K562 (cell line): ENCODE data around the gene SERPINB5. TPM values are rescaled to one million over a fixed set of nuclear protein-coding genes. Genes with fewer than 3 reads are reported as not detected.

Experiments used
- ATAC-seq: fragments of 200-7000 bp; cut with Tn5 transposase; 3 replicates; pipeline ENCODE4 v1.9.1; 2020; ENCODE audit warnings: moderate library complexity
- BruUV-seq: library from RNA; stranded (reverse); fragments of 400-500 nt; replicated peaks from 2 replicates; lab custom pipeline; 2021; lab: Mats Ljungman, UMichigan
- CTCF ChIA-PET: fragments of 300-600 bp; formaldehyde crosslinking; extraction: SDS; loops from one replicate; lab custom pipeline; 2021; ENCODE audit warnings: low intra/inter-chr PET ratio; lab: Yijun Ruan, JAX
- POLR2A ChIA-PET: fragments of 300-600, 350-650 bp; sonication (Branson Sonifier 250); formaldehyde crosslinking; extraction: SDS; loops from one replicate; lab custom pipeline; 2021; ENCODE audit warnings: antibody characterized with exemption, inconsistent platforms; lab: Yijun Ruan, JAX
- DNase-seq, 4 experiments: peaks; one replicate each; pipeline versions ENCODE4 v3.0.0 to v3.0.0-alpha.2; 2011 to 2018; ENCODE audit warnings: low spot score in 3 of 4, mixed read lengths in 3 of 4; ENCODE audit errors: extremely low read depth in 1 of 4
- FAIRE-seq: peaks from 2 replicates; lab custom pipeline; 2011; peaks lifted over from hg19 to GRCh38; lab: Jason Lieb, UNC
- H2AFZ ChIP-seq: 2 replicates; pipeline ENCODE4 v1.6.0; 2011; ENCODE audit warnings: low read depth, low read length, control low read depth, inconsistent platforms
- H3K27ac ChIP-seq: fragments of 200-600 bp; 3 replicates; pipeline ENCODE4 v1.8.0; 2011; ENCODE audit warnings: low read depth, mild to moderate bottlenecking, control low read depth, inconsistent platforms, low read length, moderate library complexity, mixed read lengths; ENCODE audit errors: extremely low read depth
- H3K27me3 ChIP-seq, 2 experiments: fragments of 300-600 bp in 1 of 2; 2 replicates in 1 of 2; 3 replicates in 1 of 2; pipeline versions ENCODE4 v1.6.0 to v1.8.0; 2011; ENCODE audit warnings: inconsistent platforms in 2 of 2, low read length in 2 of 2, mild to moderate bottlenecking in 1 of 2, mixed read lengths in 1 of 2, moderate library complexity in 1 of 2; ENCODE audit not compliant: control insufficient read depth in 2 of 2, insufficient read depth in 2 of 2
- H3K36me3 ChIP-seq: fragments of 300-600 bp; 3 replicates; pipeline ENCODE4 v1.8.0; 2011; ENCODE audit warnings: mild to moderate bottlenecking, low read length, inconsistent platforms; ENCODE audit not compliant: control insufficient read depth, insufficient read depth
- H3K4me1 ChIP-seq, 2 experiments: fragments of 200-600 bp in 1 of 2; replicated peaks in 1 of 2; 2 replicates in 1 of 2; 3 replicates in 1 of 2; pipeline versions ENCODE4 v1.5.1 to v1.8.0; 2011; ENCODE audit warnings: inconsistent platforms in 2 of 2, low read length in 2 of 2, mild to moderate bottlenecking in 1 of 2, mixed read lengths in 1 of 2, moderate library complexity in 1 of 2; ENCODE audit not compliant: control insufficient read depth in 2 of 2, insufficient read depth in 2 of 2
- H3K4me2 ChIP-seq: 2 replicates; pipeline ENCODE4 v1.6.1; 2011; ENCODE audit warnings: low read length, control low read depth, inconsistent platforms, mixed read lengths; ENCODE audit not compliant: insufficient read depth
- H3K4me3 ChIP-seq: fragments of 200-600 bp; sonication (generic), shearing (Covaris generic); 2 replicates; pipeline ENCODE4 v1.5.1; 2016; ENCODE audit warnings: control low read depth, inconsistent platforms
- H3K79me2 ChIP-seq: fragments of 200-600 bp; 3 replicates; pipeline ENCODE4 v1.8.0; 2011; ENCODE audit warnings: low read length, inconsistent platforms; ENCODE audit not compliant: control insufficient read depth, insufficient read depth
- H3K9ac ChIP-seq, 2 experiments: 2 replicates each; pipeline versions ENCODE4 v1.6.0 to v1.6.1; 2011; ENCODE audit warnings: low read depth in 2 of 2, low read length in 2 of 2, control low read depth in 1 of 2, inconsistent platforms in 1 of 2, mild to moderate bottlenecking in 1 of 2, mixed read lengths in 1 of 2; ENCODE audit not compliant: insufficient read depth in 1 of 2
- H3K9me1 ChIP-seq: one replicate; pipeline ENCODE4 v1.6.0; 2011; ENCODE audit warnings: inconsistent platforms, mild to moderate bottlenecking, low read length, moderate library complexity; ENCODE audit not compliant: control insufficient read depth, insufficient read depth
- H3K9me3 ChIP-seq: replicated peaks from 2 replicates; pipeline ENCODE4 v1.5.1; 2011; ENCODE audit warnings: low read depth, low read length, inconsistent platforms; ENCODE audit not compliant: control insufficient read depth, insufficient read depth
- H4K20me1 ChIP-seq: replicated peaks from 2 replicates; pipeline ENCODE4 v1.6.1; 2011; ENCODE audit warnings: low read length, inconsistent platforms, mixed read lengths; ENCODE audit not compliant: control insufficient read depth, insufficient read depth
- ARNT ChIP-seq, 2 experiments: fragments of 450-650 bp; IDR thresholded peaks; 2 replicates each; pipeline ENCODE4 v1.6.1; 2016; ENCODE audit warnings: mild to moderate bottlenecking in 1 of 2
- CBFA2T3 ChIP-seq: fragments of 450-650 bp; IDR thresholded peaks from 2 replicates; pipeline ENCODE4 v1.6.1; 2017
- CBX1 ChIP-seq: sonication (generic); IDR thresholded peaks from 2 replicates; pipeline ENCODE4 v1.6.1; 2016; ENCODE audit warnings: antibody characterized with exemption, low read depth, mild to moderate bottlenecking
- EP400 ChIP-seq: fragments of 450-650 bp; IDR thresholded peaks from 2 replicates; pipeline ENCODE4 v1.6.1; 2017; ENCODE audit warnings: antibody characterized with exemption, mild to moderate bottlenecking, moderate library complexity
- HDAC1 ChIP-seq, 2 experiments: fragments of 450-650 bp; IDR thresholded peaks; 2 replicates each; pipeline ENCODE4 v1.6.1; 2016 to 2017; ENCODE audit warnings: inconsistent platforms in 1 of 2, mild to moderate bottlenecking in 1 of 2, moderate library complexity in 1 of 2
- IRF2 ChIP-seq: sonication (generic); formaldehyde crosslinking; IDR thresholded peaks from 2 replicates; pipeline ENCODE4 v1.8.1; 2022; ENCODE audit warnings: mild to moderate bottlenecking, missing genetic modification reagents
- MIER1 ChIP-seq: fragments of 450-650 bp; IDR thresholded peaks from 2 replicates; pipeline ENCODE4 v1.6.1; 2016; ENCODE audit warnings: antibody characterized with exemption, mild to moderate bottlenecking, low read depth
- NCOA6 ChIP-seq: fragments of 450-650 bp; IDR thresholded peaks from 2 replicates; pipeline ENCODE4 v1.6.1; 2017; ENCODE audit warnings: mild to moderate bottlenecking
- NFIX ChIP-seq: fragments of 250-450 bp; sonication (Bioruptor Pico); IDR thresholded peaks from 2 replicates; pipeline ENCODE4 v1.4.0; 2020; ENCODE audit warnings: low read depth, mild to moderate bottlenecking, moderate library complexity
- TARDBP ChIP-seq: fragments of 450-650 bp; IDR thresholded peaks from 2 replicates; pipeline ENCODE4 v1.6.1; 2016
- ZFP30 ChIP-seq: fragments of 250-450 bp; sonication (Bioruptor Pico); IDR thresholded peaks from 2 replicates; pipeline ENCODE4 v1.8.0; 2022; ENCODE audit warnings: moderate library complexity, mild to moderate bottlenecking, inconsistent platforms, borderline replicate concordance
- ZNF134 ChIP-seq: fragments of 250-450 bp; sonication (Bioruptor Pico); conservative IDR thresholded peaks from 2 replicates; pipeline ENCODE4 v1.4.0; 2020
- ZNF197 ChIP-seq: fragments of 200-800 bp; sonication (Bioruptor generic); IDR thresholded peaks from 2 replicates; pipeline ENCODE4 v1.6.1; 2016; ENCODE audit warnings: low read depth, missing genetic modification characterization, missing compliant biosample characterization
- ZNF76 ChIP-seq: fragments of 250-450 bp; sonication (Bioruptor Pico); IDR thresholded peaks from 2 replicates; pipeline ENCODE4 v1.4.0; 2020; ENCODE audit warnings: mild to moderate bottlenecking, moderate library complexity, borderline replicate concordance
- WGBS: fragments of 100-300 bp; shearing (Covaris generic); methylation state at CpG from one replicate; pipeline ENCODE4 v1.1.6; 2016; ENCODE audit warnings: low coverage, mixed read lengths; ENCODE audit not compliant: insufficient coverage; ENCODE audit errors: missing lambda C conversion rate; 5-methylcytosine and 5-hydroxymethylcytosine counted together
- in situ Hi-C: fragments of 300-500 bp; cut with MboI; formaldehyde crosslinking; loops from 4 replicates; pipeline ENCODE4 v1.15.0; 2018; ENCODE audit warnings: inconsistent platforms, mixed read lengths
- intact Hi-C: fragments of 100-400 bp; cut with micrococcal nuclease; formaldehyde crosslinking; loops from 2 replicates; pipeline ENCODE4 v1.14.2; 2022
- polyA plus RNA-seq, 8 experiments: library from polyadenylated mRNA; depleted of rRNA in 4 of 8; stranded (reverse) in 5 of 8; unstranded in 3 of 8; fragments of >200 nt; fragmentation: Nextera tagmentation in 2 of 8; fragmentation: Illumina TruSeq in 1 of 8; extraction: Ambion mirVana in 2 of 8; extraction: Trizol in 1 of 8; gene quantifications; 2 replicates each; pipeline versions ENCODE4 v1.2.1 to v1.2.3, GENCODE V29; 2011 to 2014; ENCODE audit warnings: inconsistent platforms in 1 of 8, missing spikeins in 1 of 8
- total RNA-seq, 7 experiments: library from RNA; depleted of rRNA in 6 of 7; stranded (reverse); fragments of >200 nt in 6 of 7; fragmentation: Illumina TruSeq in 2 of 7; extraction: Trizol in 2 of 7; gene quantifications; 2 replicates each; pipeline versions ENCODE4 v1.2.1 to v1.2.3, GENCODE V29; 2011 to 2021; ENCODE audit warnings: low replicate concordance in 1 of 7
- TF ChIP-seq, protein P1 (sequence below): fragments of 450-650 bp; IDR thresholded peaks from 2 replicates; pipeline ENCODE4 v1.6.1; 2016; ENCODE audit warnings: missing biosample characterization, missing genetic modification characterization
- TF ChIP-seq, protein P2 (sequence below): fragments of 200-800 bp; sonication (Bioruptor generic); IDR thresholded peaks from 2 replicates; pipeline ENCODE4 v1.6.1; 2017; ENCODE audit warnings: missing genetic modification characterization, missing compliant biosample characterization
- TF ChIP-seq, protein P3 (sequence below): fragments of 150-350 bp; IDR thresholded peaks from 2 replicates; pipeline ENCODE4 v1.6.1; 2014; ENCODE audit warnings: low read depth, mild to moderate bottlenecking, low read length, borderline replicate concordance

The SERPINB5 gene
- total and polyA plus RNA-seq, 9 of the 15 experiments (the other 6 are each of a cell fraction or from before 2014, with no cell fraction given) = 0.05 to 1.4 (median 0.49) TPM; not detected in 1

DNA sequence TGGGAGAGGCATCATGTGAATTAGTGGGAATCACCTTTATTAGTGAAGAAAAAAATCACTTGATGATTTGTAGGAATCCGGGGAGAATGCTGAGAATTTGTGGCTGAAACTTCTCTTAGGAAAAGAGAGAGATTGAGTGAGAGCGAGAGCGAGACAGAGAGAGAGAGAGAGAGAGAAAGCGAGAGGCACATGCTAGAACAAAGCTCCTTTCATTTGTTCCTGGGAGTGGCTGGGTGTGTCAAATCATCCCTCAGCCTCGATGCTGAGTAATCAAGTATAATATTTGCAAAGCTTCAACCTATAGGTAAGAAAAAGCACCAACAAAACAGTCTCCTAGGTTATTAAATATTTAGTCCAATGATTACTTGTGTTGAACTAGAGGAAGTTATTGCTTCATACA, 4.4 kb upstream of the SERPINB5 start:
- no TSS peak for BruUV-seq
- POLR2A ChIA-PET = interaction anchor here (0.8 kb wide), 1 partner anchor 9 kb away, joined by 4 read pairs; no protein-coding TSS in a partner anchor
- intact Hi-C loops (no loop called here), in situ Hi-C loops (no loop called here)
- FAIRE-seq (no peak), DNase-seq (no peak), ATAC-seq (no peak)
- TF ChIP-seq ARNT (IDR thresholded peaks at IDR 0.05) (no peak), CBFA2T3 (no peak), TARDBP (no peak), NFIX (CRISPR knock-in tag) (no peak), ZNF197 (CRISPR knock-in tag) (no peak), EP400 (no peak), MIER1 (no peak), ZFP30 (CRISPR knock-in tag) (no peak), ZNF134 (CRISPR knock-in tag) (no peak), NCOA6 (no peak), CBX1 (no peak), ZNF76 (CRISPR knock-in tag) (no peak), IRF2 (CRISPR knock-in tag) (no peak), HDAC1 (IDR thresholded peaks at IDR 0.05) (no peak)
- TF ChIP-seq, protein P1, sequence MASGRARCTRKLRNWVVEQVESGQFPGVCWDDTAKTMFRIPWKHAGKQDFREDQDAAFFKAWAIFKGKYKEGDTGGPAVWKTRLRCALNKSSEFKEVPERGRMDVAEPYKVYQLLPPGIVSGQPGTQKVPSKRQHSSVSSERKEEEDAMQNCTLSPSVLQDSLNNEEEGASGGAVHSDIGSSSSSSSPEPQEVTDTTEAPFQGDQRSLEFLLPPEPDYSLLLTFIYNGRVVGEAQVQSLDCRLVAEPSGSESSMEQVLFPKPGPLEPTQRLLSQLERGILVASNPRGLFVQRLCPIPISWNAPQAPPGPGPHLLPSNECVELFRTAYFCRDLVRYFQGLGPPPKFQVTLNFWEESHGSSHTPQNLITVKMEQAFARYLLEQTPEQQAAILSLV = no peak
- TF ChIP-seq, protein P2, sequence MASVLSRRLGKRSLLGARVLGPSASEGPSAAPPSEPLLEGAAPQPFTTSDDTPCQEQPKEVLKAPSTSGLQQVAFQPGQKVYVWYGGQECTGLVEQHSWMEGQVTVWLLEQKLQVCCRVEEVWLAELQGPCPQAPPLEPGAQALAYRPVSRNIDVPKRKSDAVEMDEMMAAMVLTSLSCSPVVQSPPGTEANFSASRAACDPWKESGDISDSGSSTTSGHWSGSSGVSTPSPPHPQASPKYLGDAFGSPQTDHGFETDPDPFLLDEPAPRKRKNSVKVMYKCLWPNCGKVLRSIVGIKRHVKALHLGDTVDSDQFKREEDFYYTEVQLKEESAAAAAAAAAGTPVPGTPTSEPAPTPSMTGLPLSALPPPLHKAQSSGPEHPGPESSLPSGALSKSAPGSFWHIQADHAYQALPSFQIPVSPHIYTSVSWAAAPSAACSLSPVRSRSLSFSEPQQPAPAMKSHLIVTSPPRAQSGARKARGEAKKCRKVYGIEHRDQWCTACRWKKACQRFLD (CRISPR knock-in tag) = no peak
- TF ChIP-seq, protein P3, sequence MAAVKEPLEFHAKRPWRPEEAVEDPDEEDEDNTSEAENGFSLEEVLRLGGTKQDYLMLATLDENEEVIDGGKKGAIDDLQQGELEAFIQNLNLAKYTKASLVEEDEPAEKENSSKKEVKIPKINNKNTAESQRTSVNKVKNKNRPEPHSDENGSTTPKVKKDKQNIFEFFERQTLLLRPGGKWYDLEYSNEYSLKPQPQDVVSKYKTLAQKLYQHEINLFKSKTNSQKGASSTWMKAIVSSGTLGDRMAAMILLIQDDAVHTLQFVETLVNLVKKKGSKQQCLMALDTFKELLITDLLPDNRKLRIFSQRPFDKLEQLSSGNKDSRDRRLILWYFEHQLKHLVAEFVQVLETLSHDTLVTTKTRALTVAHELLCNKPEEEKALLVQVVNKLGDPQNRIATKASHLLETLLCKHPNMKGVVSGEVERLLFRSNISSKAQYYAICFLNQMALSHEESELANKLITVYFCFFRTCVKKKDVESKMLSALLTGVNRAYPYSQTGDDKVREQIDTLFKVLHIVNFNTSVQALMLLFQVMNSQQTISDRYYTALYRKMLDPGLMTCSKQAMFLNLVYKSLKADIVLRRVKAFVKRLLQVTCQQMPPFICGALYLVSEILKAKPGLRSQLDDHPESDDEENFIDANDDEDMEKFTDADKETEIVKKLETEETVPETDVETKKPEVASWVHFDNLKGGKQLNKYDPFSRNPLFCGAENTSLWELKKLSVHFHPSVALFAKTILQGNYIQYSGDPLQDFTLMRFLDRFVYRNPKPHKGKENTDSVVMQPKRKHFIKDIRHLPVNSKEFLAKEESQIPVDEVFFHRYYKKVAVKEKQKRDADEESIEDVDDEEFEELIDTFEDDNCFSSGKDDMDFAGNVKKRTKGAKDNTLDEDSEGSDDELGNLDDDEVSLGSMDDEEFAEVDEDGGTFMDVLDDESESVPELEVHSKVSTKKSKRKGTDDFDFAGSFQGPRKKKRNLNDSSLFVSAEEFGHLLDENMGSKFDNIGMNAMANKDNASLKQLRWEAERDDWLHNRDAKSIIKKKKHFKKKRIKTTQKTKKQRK = no peak
- H3K9ac ChIP-seq = no peak overlapping the region
- WGBS = 8% methylated on average over 5 of the region's 5 CpGs
- H3K9me1 ChIP-seq = no peaks in the 10 kb centered on the region
- H3K4me1 ChIP-seq = peaks cover 2 to 7% of the 10 kb centered on the region in 2 experiments; a peak in 1 of 5 replicates
- no peaks in the 10 kb centered on the region for H3K36me3 ChIP-seq
- no peaks in the 10 kb centered on the region for H3K27me3 ChIP-seq
- H3K79me2 ChIP-seq = no peaks in the 10 kb centered on the region
- no peaks in the 10 kb centered on the region for H3K9me3 ChIP-seq
- no peak overlapping the region for H3K4me2 ChIP-seq
- CTCF ChIA-PET = no interaction called here
- H4K20me1 ChIP-seq = no peaks in the 10 kb centered on the region
- no peak overlapping the region for H3K27ac ChIP-seq
- no peak overlapping the region for H2AFZ ChIP-seq
- no peak overlapping the region for H3K4me3 ChIP-seq
